Measurements from ENCODE around the gene TRAPPC1.

The TRAPPC1 gene

DNA sequence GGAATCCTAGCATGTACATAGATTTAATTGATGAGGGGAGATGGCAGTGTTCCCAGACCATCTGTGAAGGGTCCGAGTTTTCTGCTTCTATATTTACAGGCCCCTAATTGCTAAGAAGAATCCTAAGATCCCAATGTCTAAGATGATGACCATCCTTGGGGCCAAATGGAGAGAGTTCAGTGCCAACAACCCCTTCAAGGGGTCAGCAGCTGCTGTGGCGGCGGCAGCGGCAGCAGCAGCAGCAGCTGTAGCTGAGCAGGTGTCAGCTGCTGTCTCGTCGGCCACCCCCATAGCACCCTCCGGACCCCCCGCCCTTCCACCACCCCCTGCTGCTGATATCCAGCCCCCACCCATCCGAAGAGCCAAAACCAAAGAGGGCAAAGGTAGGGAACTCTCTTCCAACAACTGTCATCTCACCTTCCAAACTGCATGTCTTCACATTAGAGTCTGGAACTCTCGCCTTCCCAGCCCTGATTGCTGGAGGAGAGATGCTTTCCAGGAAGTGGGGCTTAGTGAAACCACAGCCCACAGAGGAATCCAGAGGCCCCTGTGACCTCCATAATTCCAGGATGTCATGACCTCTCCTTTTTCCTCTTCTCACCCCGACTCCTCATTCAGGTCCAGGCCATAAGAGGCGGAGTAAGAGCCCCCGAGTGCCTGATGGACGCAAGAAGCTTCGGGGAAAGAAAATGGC, 38.4 kb downstream of the TRAPPC1 start:
- no peak for TF ChIP-seq CTCF (IDR thresholded peaks at IDR 0.05)
- DNase-seq (ENCODE audit: low spot score) = no peak
- Histone ChIP-seq H3K27ac (no peak overlapping the region), H3K4me3 (no peak overlapping the region)

GRCh38 chr17:7889166-7889955, 42.4 kb downstream of the TRAPPC1 start:
- DNase-seq (ENCODE audit: low spot score) = peak; percentile 95

DNA sequence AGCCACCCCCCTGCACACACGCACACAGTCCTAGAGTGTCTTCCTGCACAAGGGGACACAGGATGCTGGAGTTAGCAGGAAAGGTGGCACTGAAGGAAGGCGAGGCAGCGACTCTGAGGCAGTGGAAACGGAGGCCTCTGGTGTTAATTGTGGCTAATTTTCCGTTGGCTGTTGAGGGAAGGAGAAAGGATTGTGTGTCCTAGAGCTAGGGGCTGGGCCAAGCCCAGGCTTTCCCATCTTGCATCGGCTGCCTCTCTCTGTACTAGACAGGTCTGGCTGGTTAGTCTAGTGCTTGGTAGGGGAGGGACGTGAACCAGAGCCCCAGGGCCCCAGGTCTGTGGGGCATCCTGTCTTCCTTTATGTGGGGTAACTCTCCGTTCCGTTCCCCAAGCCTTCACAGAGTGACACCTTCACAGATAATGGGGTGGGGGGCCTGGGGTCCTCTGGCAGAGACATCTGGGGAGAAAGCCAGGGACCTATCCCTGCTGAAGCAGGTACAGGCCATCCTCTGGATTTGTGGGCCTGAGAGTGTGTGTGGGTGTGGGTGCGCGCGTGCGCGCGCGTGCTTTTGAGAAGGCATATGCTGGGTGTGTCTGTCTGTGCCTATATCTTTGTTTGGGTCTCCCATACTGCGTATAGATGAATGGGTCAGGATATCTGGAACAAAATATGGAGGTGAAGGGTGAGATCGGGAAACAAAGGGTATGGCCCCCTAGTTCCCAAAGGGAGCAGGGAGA, 43.4 kb downstream of the TRAPPC1 start, which contains the start of gene CHD3:
Gene CHD3 (plus strand): TSS at position 606 of the 737 bp plus-strand sequence. CDS start 212 bp downstream, outside the sequence.
- peak within 1 kb of the TSS; percentile 80 to 86 for H3K27ac ChIP-seq
- no peak for TF ChIP-seq CTCF (IDR thresholded peaks at IDR 0.05)
- peak; percentile 77 for DNase-seq (ENCODE audit: low spot score)
- H3K4me3 ChIP-seq = peak within 1 kb of the TSS; percentile 88

More at GRCh38 chr17:7889166-7889955, 42.4 kb downstream of the TRAPPC1 start:
- no peak overlapping the region for H3K4me3 ChIP-seq
- H3K27ac ChIP-seq = peak overlapping the region; percentile 80 to 86
- TF ChIP-seq CTCF (IDR thresholded peaks at IDR 0.05) = no peak

DNA sequence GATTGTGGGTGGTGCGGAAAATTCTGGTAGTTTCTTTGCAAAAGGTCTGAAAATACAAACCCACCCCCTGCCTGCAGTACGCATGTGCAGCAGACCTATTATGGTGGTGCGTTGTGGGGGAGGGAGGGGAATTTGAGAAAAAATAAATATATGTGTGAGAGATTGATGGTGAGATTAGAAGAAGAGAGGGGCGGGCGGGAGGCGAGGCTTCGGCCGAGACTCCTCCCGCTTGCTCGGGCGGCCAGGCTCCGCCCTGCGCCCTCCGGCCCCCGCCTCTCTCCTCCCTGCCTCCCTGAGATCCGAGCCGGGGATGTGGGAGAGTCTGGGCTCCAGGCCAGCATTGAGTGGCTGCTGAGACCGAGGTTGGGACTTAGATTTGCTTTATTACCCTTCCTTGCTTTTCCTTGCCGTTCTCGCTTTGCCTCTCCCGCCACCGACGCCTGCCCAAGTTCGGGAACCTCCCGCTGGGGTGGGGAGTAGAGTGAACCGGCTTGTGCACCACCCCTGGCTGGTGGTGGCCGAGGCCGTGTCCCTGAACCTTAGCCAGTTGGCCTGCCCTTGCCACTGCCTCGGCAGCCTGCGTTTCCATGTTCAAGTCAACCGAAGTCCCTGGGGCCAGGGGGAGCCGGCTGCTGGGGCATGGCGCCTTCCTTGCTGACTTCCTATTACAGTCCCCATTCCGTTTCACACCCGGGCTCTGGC, 44.1 kb downstream of the TRAPPC1 start:
- no peak for TF ChIP-seq CTCF (IDR thresholded peaks at IDR 0.05)
- peak; percentile 92 for DNase-seq (ENCODE audit: low spot score)
- Histone ChIP-seq H3K4me3 (peak overlapping the region; percentile 88), H3K27ac (peak overlapping the region; percentile 80 to 86)

GRCh38 chr17:7887038-7887481, 44.7 kb downstream of the TRAPPC1 start:
- no peak for DNase-seq (ENCODE audit: low spot score)
- peak overlapping the region; percentile 88 for H3K4me3 ChIP-seq
- TF ChIP-seq CTCF (IDR thresholded peaks at IDR 0.05) = no peak
- H3K27ac ChIP-seq = peak overlapping the region; percentile 80 to 86

DNA sequence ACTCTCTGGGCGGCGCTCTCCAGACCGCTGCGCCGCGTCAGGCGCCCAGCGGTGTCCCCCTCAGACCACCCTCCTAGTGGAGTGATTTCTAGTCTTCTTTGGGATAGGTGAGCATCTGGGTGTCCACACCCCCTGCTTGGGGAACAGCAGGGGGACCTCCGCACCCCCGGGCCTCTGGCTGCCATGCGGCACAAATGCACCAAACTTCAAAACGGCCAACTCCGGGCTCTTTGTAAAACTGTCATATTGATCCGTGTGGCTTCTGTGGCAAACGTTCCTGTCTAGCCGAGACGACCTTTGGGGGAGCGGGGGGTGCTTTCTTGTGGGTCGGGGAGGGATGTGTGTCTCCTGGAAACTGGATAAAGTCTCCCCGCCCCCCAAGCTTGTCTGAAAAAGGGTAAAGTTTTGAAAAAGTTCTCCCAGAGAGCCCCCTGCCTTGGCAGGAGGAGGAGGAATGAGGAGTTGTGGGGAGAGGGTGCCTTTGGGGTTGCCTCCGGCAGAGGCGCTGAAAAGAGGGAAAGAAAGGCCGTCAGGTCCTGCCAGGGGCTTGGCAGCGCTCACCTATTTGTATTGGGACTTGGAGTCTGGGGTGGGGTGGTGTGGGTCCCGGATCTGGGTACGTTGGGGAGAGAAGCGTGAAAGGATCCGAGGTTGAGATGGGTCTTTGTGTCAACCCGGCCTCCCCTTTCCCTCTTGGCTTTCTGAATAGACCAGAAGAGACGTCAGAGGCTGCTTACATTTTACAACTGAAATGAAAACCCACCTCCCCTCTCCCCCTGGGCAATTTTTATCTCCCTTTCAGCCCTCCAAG, 45.3 kb downstream of the TRAPPC1 start:
- H3K27ac ChIP-seq = peak overlapping the region; percentile 78 to 86
- TF ChIP-seq CTCF (IDR thresholded peaks at IDR 0.05) = no peak
- DNase-seq (ENCODE audit: low spot score) = peak; percentile 79

More for the DNA sequence above, 45.3 kb downstream of the TRAPPC1 start:
- peak overlapping the region; percentile 88 for H3K4me3 ChIP-seq

All from coronary artery (tissue), 2 donors.